ENCODE results near the gene KTI12.
"Not testable (repeated sequence)": the region's sequence is repeated elsewhere in the genome, so short reads cannot be mapped to it uniquely, and the experiment has no call there.

KTI12 gene

GRCh38 chr1:52037909-52038308 lies 4.3 kb upstream of the KTI12 start:
- DNase-seq: no peak
- Histone ChIP-seq H3K4me3 (no peak overlapping the region), H3K27me3 (no peaks in the 10 kb centered on the region), H3K27ac (no peak overlapping the region), H3K9me3 (no peaks in the 10 kb centered on the region), H3K36me3 (peaks cover 30 to 47% (median 31%) of the 10 kb centered on the region in 3 donors), H3K4me1 (no peaks in the 10 kb centered on the region)
- intact Hi-C loops (cut with DNase I; ENCODE audit: low total_unique reads): no loop called here
- TF ChIP-seq CTCF (IDR thresholded peaks at IDR 0.05): no peak

- H3K36me3 ChIP-seq: peaks cover 30 to 47% (median 31%) of the 10 kb centered on the region in 3 donors
- no peaks in the 10 kb centered on the region for H3K9me3 ChIP-seq
- intact Hi-C loops (cut with DNase I; ENCODE audit: low total_unique reads): no loop called here
- no peak for TF ChIP-seq CTCF (IDR thresholded peaks at IDR 0.05)
- H3K27ac ChIP-seq: no peak overlapping the region
- no peak overlapping the region for H3K4me3 ChIP-seq
- peaks cover 0 to 5% (median 4%) of the 10 kb centered on the region in 4 donors for H3K4me1 ChIP-seq
- DNase-seq: no peak
- H3K27me3 ChIP-seq: no peaks in the 10 kb centered on the region
Measured at GRCh38 chr1:52037402-52037814, 3.8 kb upstream of the KTI12 start.

- DNase-seq: no peak
- Histone ChIP-seq H3K36me3 (peaks cover 5 to 19% (median 13%) of the 10 kb centered on the region in 3 donors), H3K4me3 (peak overlapping the region; percentile 71 to 86), H3K27me3 (no peaks in the 10 kb centered on the region), H3K27ac (peak overlapping the region; percentile 88), H3K9me3 (no peaks in the 10 kb centered on the region), H3K4me1 (peaks cover 0 to 33% (median 27%) of the 10 kb centered on the region in 4 donors)
- no peak for TF ChIP-seq CTCF (IDR thresholded peaks at IDR 0.05)
- intact Hi-C loops (cut with DNase I; ENCODE audit: low total_unique reads): no loop called here
Measured at GRCh38 chr1:52034050-52034384, 407 bp upstream of the KTI12 start.

- H3K27me3 ChIP-seq: no peaks in the 10 kb centered on the region
- peaks cover 0 to 17% (median 6%) of the 10 kb centered on the region in 3 donors for H3K36me3 ChIP-seq
- peak overlapping the region; percentile 88 for H3K27ac ChIP-seq
- H3K9me3 ChIP-seq: no peaks in the 10 kb centered on the region
- peaks cover 0 to 33% (median 27%) of the 10 kb centered on the region in 4 donors for H3K4me1 ChIP-seq
- no peak for TF ChIP-seq CTCF (IDR thresholded peaks at IDR 0.05)
- peak; percentile 54 to 73 for DNase-seq
- H3K4me3 ChIP-seq: peak overlapping the region; percentile 71 to 86
- intact Hi-C loops (cut with DNase I; ENCODE audit: low total_unique reads): no loop called here
Measured at GRCh38 chr1:52032785-52033131, 852 bp downstream of the KTI12 start.

- intact Hi-C loops (cut with DNase I; ENCODE audit: low total_unique reads): no loop called here
- DNase-seq: no peak
- peak overlapping the region; percentile 88 for H3K27ac ChIP-seq
- no peaks in the 10 kb centered on the region for H3K27me3 ChIP-seq
- no peaks in the 10 kb centered on the region for H3K9me3 ChIP-seq
- TF ChIP-seq CTCF (IDR thresholded peaks at IDR 0.05): no peak
- peak overlapping the region; percentile 71 to 86 for H3K4me3 ChIP-seq
- H3K4me1 ChIP-seq: peaks cover 0 to 33% (median 27%) of the 10 kb centered on the region in 4 donors
- peaks cover under 1 to 15% (median 3%) of the 10 kb centered on the region in 3 donors for H3K36me3 ChIP-seq
Measured at GRCh38 chr1:52032124-52032784, 1.4 kb downstream of the KTI12 start.

- H3K36me3 ChIP-seq: peaks cover 7 to 37% (median 21%) of the 10 kb centered on the region in 3 donors
- intact Hi-C loops (cut with DNase I; ENCODE audit: low total_unique reads); H3K4me3 ChIP-seq; H3K27me3 ChIP-seq; H3K9me3 ChIP-seq; DNase-seq; H3K27ac ChIP-seq: not testable (repeated sequence)
- peaks cover 0 to 33% (median 27%) of the 10 kb centered on the region in 4 donors for H3K4me1 ChIP-seq
Measured at GRCh38 chr1:52028839-52029238, 4.8 kb downstream of the KTI12 start.

All from tibial artery (tissue), 4 donors.